Measurements from ENCODE around the gene TLR10.

The TLR10 gene

DNA sequence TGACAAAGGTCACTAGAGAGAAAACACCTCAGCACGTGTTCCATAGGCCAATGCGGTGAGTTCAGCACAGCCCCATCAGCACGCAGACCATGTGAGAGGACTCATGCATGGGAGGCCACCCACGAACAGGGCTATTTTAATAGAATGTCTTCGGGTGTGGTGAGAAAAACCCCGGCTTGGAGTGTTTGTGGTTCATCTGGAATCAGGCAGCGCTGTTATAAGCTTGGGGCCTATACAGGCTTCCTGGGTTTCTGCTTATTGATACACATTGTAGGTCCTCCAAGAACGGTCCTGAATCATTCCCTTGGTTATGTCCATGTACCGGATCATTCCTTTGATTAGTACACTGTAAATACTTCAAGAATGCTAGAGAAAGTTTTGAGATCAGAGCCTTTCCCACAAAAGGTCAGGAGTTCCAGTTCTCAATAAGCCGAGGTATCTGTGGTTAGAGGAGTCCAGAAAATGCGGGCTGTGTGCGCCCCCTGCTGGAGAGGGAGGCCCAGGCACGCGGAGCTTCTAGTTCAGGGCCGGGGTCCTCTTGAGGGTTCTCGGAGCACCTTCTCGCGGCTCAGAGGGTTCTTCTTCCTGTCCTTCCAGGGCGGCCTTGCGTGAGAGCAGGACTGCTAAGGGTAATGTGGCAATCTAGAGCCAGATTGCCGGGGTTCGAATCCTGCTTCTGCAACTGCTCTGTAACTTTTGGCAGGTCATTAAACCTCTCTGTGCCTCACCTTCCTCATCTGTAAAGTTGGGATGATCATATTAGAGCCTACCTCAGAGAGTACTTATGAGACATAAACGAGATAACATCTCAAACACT is 51.8 kb downstream of the TLR10 start:
- no peaks in the 10 kb centered on the region for H3K36me3 ChIP-seq (replicated peaks)
- TF ChIP-seq CTCF (IDR thresholded peaks at IDR 0.05; ENCODE audit: low read depth, low read length, missing control alignments) = peak; percentile 99
- DNase-seq = peak; percentile 92
- no peaks in the 10 kb centered on the region for H3K27me3 ChIP-seq (replicated peaks)
- in situ Hi-C loops (cut with HindIII; ENCODE audit: low pct_ligation_motif_present, low sequenced_read_pairs) = no loop called here
- no peak overlapping the region for H3K4me3 ChIP-seq (ENCODE audit: low read depth, low read length)
- H3K27ac ChIP-seq = peak overlapping the region; percentile 30

DNA sequence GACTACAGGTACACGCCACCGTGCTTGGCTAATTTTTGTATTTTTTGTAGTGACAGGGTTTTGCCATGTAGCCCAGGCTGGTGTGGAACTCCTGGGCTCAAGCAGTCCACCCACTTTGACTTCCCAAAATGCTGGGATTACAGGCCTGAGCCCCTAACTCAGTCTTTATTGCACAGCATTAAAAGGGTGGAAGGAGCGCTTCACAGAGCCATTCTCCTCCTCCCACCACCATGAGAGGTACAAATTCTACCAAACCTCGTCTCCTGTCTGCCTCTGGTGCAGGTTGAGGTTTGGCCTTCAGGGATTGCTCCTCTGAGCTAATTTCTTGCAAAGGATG is 52.3 kb downstream of the TLR10 start:
- Histone ChIP-seq H3K36me3 (replicated peaks) (no peaks in the 10 kb centered on the region), H3K27me3 (replicated peaks) (no peaks in the 10 kb centered on the region), H3K27ac (peak overlapping the region; percentile 30), H3K4me3 (ENCODE audit: low read depth, low read length) (no peak overlapping the region)
- TF ChIP-seq CTCF (IDR thresholded peaks at IDR 0.05; ENCODE audit: low read depth, low read length, missing control alignments) = no peak
- in situ Hi-C loops (cut with HindIII; ENCODE audit: low pct_ligation_motif_present, low sequenced_read_pairs) = no loop called here
- no peak for DNase-seq

DNA sequence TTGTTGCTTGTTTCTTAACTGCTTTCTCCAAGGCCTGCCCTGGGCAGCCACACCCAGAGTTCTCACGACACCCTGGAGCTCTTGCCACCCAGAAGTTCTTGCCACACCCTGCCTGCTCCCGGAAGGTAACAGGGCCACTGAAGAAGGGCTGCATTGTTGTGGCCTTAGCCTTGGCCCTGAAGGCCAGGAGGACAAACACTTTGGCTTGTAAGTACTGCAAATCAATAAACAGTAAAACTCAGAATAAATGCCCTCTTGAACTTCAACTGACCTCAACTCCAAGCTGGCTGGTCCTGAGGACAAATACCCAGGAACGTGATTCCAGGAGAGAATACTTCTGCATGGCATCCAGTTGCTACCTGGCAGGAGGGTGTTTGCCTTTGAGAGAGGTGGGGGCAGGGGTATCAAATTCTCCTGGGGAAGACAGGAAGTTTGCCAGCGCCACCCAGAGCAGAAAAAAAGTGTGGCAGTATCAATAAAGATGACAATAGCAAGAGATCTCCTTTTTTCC is 54.1 kb downstream of the TLR10 start:
- TF ChIP-seq CTCF (IDR thresholded peaks at IDR 0.05; ENCODE audit: low read depth, low read length, missing control alignments) = peak; percentile 4
- in situ Hi-C loops (cut with HindIII; ENCODE audit: low pct_ligation_motif_present, low sequenced_read_pairs) = no loop called here

DNA sequence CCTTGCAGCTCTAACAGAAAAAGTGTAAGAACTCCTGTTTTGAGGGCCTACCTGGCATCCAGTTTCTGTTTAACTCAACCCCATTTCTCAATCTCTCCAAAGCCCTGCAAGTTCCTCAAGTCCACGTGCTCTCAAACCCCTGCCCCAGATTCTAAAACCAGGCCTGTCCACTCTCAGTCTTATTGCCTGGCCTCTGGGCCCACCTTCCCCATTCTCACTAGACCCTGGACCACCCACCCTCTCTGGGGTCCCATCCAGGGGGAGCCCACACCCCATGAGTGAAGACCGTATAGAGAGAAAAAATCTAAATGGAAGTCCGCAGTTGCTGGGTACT is 58.3 kb downstream of the TLR10 start:
- Histone ChIP-seq H3K36me3 (replicated peaks) (no peaks in the 10 kb centered on the region), H3K27ac (no peak overlapping the region), H3K4me3 (ENCODE audit: low read depth, low read length) (no peak overlapping the region), H3K27me3 (replicated peaks) (no peaks in the 10 kb centered on the region)
- in situ Hi-C loops (cut with HindIII; ENCODE audit: low pct_ligation_motif_present, low sequenced_read_pairs) = no loop called here
- TF ChIP-seq CTCF (IDR thresholded peaks at IDR 0.05; ENCODE audit: low read depth, low read length, missing control alignments) = no peak
- no peak for DNase-seq

More for the DNA sequence above, 54.1 kb downstream of the TLR10 start:
- Histone ChIP-seq H3K27me3 (replicated peaks) (no peaks in the 10 kb centered on the region), H3K36me3 (replicated peaks) (no peaks in the 10 kb centered on the region), H3K4me3 (ENCODE audit: low read depth, low read length) (no peak overlapping the region), H3K27ac (no peak overlapping the region)
- DNase-seq = no peak

DNA sequence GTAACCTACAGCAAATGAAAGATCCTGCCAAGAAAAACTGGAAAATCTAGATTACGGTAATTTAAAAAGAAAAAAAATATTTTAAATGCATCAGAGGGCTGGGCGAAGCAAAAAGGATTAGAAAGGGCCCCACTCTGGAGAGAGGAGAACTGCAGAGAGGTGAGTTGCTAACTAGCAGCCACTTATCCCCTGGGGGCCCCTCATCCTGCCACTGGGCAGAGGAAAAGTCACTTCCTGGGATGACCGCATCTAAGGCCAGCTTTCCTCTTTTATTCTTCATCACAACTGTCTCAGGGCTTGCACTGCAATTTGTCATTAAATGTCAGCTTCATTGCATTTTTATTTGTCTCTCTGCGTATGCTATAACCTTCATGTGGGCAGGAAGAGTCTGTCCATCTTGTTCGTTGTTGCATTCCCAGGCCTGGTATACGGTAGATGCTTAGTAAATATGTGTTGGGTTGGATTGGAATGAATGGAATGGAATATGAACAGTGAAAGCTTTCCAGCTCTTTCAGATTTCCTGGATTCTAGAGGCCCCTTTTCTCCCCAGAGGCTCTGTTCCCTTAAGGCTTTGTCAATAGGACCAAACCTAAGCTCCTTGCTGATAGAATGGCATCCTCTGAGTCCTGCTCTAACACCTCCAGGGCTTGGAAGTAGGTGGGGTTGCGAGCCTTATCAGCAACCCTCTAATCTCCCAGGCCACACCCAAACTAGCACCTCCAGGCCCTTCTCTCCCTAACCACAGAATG is 58.9 kb downstream of the TLR10 start:
- no peak for DNase-seq
- no peak for TF ChIP-seq CTCF (IDR thresholded peaks at IDR 0.05; ENCODE audit: low read depth, low read length, missing control alignments)
- Histone ChIP-seq H3K27me3 (replicated peaks) (no peaks in the 10 kb centered on the region), H3K27ac (no peak overlapping the region), H3K4me3 (ENCODE audit: low read depth, low read length) (no peak overlapping the region), H3K36me3 (replicated peaks) (no peaks in the 10 kb centered on the region)
- in situ Hi-C loops (cut with HindIII; ENCODE audit: low pct_ligation_motif_present, low sequenced_read_pairs) = no loop called here
